ENCODE measurements around the gene ARL4C.

DNA sequence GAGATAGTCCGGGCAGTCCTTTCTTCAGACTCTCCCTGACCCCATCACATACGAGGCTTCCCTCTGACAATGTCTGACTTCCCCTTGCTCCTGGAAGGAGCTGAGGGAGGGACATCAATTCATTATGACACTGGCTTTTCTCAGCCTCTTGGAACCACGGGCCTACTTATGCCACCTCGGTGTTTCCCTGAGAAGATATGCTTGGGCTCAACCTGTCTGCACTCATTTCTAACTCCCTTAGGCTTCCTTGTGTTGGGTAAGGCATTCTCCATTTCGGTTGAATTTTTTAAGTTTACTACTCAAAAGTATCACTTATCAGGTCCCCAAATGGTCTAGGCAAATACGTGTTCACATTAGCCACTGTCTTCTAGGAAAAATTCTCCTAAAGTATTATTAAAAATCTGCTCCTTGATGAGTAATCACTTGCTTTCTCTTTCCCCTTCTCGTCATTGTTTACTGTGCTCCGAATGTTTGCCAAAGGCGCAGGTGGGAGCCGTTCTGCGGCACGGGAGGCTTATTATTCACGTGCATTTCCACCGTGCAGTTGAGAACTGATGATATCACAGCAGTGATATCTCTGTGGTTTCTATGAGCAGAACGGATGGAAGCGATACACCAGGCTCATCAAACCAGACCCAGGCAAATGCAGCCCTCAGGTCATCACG lies 33.1 kb downstream of the ARL4C start:
- TF ChIP-seq, protein P1, sequence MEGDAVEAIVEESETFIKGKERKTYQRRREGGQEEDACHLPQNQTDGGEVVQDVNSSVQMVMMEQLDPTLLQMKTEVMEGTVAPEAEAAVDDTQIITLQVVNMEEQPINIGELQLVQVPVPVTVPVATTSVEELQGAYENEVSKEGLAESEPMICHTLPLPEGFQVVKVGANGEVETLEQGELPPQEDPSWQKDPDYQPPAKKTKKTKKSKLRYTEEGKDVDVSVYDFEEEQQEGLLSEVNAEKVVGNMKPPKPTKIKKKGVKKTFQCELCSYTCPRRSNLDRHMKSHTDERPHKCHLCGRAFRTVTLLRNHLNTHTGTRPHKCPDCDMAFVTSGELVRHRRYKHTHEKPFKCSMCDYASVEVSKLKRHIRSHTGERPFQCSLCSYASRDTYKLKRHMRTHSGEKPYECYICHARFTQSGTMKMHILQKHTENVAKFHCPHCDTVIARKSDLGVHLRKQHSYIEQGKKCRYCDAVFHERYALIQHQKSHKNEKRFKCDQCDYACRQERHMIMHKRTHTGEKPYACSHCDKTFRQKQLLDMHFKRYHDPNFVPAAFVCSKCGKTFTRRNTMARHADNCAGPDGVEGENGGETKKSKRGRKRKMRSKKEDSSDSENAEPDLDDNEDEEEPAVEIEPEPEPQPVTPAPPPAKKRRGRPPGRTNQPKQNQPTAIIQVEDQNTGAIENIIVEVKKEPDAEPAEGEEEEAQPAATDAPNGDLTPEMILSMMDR (conservative IDR thresholded peaks at IDR 0.05; ENCODE audit: low read length) = no peak
- no peak for TF ChIP-seq EZH2phosphoT487 (IDR thresholded peaks at IDR 0.05; ENCODE audit: borderline replicate concordance)
